HEK293 (cell line): Measurements from ENCODE around the gene FCHO1.

Experiments
- CTCF ChIA-PET: fragments of 350-600 bp; formaldehyde crosslinking; extraction: SDS; loops from one replicate; lab custom pipeline; 2021; ENCODE audit warnings: antibody characterized with exemption; lab: Yijun Ruan, JAX
- POLR2A ChIA-PET: fragments of 300-600 bp; formaldehyde crosslinking; extraction: SDS; loops from one replicate; lab custom pipeline; 2020; ENCODE audit warnings: antibody characterized with exemption, inconsistent platforms; lab: Yijun Ruan, JAX
- H3K27ac ChIP-seq: fragments of 200-500 bp; sonication (Bioruptor generic); 2 replicates; pipeline ENCODE4 v1.5.1; 2014; ENCODE audit warnings: low read depth, low read length, control low read depth, inconsistent platforms; ENCODE audit errors: extremely low read depth
- H3K36me3 ChIP-seq, 2 experiments: fragments of 200-500 bp in 1 of 2; sonication (Bioruptor generic) in 1 of 2; 1 replicate in 1 of 2; 2 replicates in 1 of 2; pipeline ENCODE4 v1.5.1; 2014 to 2017; ENCODE audit warnings: inconsistent platforms in 2 of 2, low read length in 2 of 2; ENCODE audit not compliant: control insufficient read depth in 2 of 2, insufficient read depth in 1 of 2
- H3K4me1 ChIP-seq: fragments of 200-500 bp; sonication (Bioruptor generic); 2 replicates; pipeline ENCODE4 v1.5.1; 2014; ENCODE audit warnings: mild to moderate bottlenecking, low read length, inconsistent platforms; ENCODE audit not compliant: control insufficient read depth, insufficient read depth
- H3K4me3 ChIP-seq: 2 replicates; pipeline ENCODE4 v1.5.1; 2011; ENCODE audit warnings: low read depth, mild to moderate bottlenecking, control low read depth, low read length, moderate library complexity
- H3K9me3 ChIP-seq: fragments of 200-500 bp; sonication (Bioruptor generic); 2 replicates; pipeline ENCODE4 v1.5.1; 2014; ENCODE audit warnings: low read depth, low read length, inconsistent platforms; ENCODE audit not compliant: control insufficient read depth, insufficient read depth
- BCL11B ChIP-seq: fragments of 450-650 bp; formaldehyde crosslinking; IDR thresholded peaks from 2 replicates; pipeline ENCODE4 v1.5.1; 2016; ENCODE audit warnings: low read depth, missing biosample characterization, missing genetic modification characterization
- SP2 ChIP-seq: fragments of 450-650 bp; formaldehyde crosslinking; IDR thresholded peaks from 2 replicates; pipeline ENCODE4 v1.5.1; 2016; ENCODE audit warnings: missing biosample characterization, missing genetic modification characterization
- SP3 ChIP-seq: fragments of 450-650 bp; formaldehyde crosslinking; IDR thresholded peaks from 2 replicates; pipeline ENCODE4 v1.5.1; 2016; ENCODE audit warnings: missing biosample characterization, missing genetic modification characterization
- ZBTB7A ChIP-seq: fragments of 450-650 bp; formaldehyde crosslinking; IDR thresholded peaks from 2 replicates; pipeline ENCODE4 v1.5.1; 2016; ENCODE audit warnings: low read depth, missing biosample characterization, missing genetic modification characterization
- ZNF600 ChIP-seq: fragments of 450-650 bp; formaldehyde crosslinking; IDR thresholded peaks from 2 replicates; pipeline ENCODE4 v1.5.1; 2016; ENCODE audit warnings: missing biosample characterization, missing genetic modification characterization
- ZNF621 ChIP-seq: fragments of 450-650 bp; formaldehyde crosslinking; IDR thresholded peaks from 2 replicates; pipeline ENCODE4 v1.5.1; 2017; ENCODE audit warnings: missing biosample characterization, missing genetic modification characterization
- ZNF629 ChIP-seq: fragments of 450-650 bp; formaldehyde crosslinking; IDR thresholded peaks from 2 replicates; pipeline ENCODE4 v1.5.1; 2017; ENCODE audit warnings: missing biosample characterization, missing genetic modification characterization
- ZNF654 ChIP-seq: fragments of 450-650 bp; formaldehyde crosslinking; IDR thresholded peaks from 2 replicates; pipeline ENCODE4 v1.5.1; 2016; ENCODE audit warnings: low read depth, missing biosample characterization, missing genetic modification characterization
- TF ChIP-seq, protein P1 (sequence below): fragments of 450-650 bp; formaldehyde crosslinking; IDR thresholded peaks from 2 replicates; pipeline ENCODE4 v1.5.1; 2016; ENCODE audit warnings: missing biosample characterization, missing genetic modification characterization
- TF ChIP-seq, protein P2 (sequence below): fragments of 450-650 bp; formaldehyde crosslinking; IDR thresholded peaks from 2 replicates; pipeline ENCODE4 v1.5.1; 2016; ENCODE audit warnings: missing biosample characterization, missing genetic modification characterization

FCHO1 gene, protein sequence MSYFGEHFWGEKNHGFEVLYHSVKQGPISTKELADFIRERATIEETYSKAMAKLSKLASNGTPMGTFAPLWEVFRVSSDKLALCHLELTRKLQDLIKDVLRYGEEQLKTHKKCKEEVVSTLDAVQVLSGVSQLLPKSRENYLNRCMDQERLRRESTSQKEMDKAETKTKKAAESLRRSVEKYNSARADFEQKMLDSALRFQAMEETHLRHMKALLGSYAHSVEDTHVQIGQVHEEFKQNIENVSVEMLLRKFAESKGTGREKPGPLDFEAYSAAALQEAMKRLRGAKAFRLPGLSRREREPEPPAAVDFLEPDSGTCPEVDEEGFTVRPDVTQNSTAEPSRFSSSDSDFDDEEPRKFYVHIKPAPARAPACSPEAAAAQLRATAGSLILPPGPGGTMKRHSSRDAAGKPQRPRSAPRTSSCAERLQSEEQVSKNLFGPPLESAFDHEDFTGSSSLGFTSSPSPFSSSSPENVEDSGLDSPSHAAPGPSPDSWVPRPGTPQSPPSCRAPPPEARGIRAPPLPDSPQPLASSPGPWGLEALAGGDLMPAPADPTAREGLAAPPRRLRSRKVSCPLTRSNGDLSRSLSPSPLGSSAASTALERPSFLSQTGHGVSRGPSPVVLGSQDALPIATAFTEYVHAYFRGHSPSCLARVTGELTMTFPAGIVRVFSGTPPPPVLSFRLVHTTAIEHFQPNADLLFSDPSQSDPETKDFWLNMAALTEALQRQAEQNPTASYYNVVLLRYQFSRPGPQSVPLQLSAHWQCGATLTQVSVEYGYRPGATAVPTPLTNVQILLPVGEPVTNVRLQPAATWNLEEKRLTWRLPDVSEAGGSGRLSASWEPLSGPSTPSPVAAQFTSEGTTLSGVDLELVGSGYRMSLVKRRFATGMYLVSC

DNA sequence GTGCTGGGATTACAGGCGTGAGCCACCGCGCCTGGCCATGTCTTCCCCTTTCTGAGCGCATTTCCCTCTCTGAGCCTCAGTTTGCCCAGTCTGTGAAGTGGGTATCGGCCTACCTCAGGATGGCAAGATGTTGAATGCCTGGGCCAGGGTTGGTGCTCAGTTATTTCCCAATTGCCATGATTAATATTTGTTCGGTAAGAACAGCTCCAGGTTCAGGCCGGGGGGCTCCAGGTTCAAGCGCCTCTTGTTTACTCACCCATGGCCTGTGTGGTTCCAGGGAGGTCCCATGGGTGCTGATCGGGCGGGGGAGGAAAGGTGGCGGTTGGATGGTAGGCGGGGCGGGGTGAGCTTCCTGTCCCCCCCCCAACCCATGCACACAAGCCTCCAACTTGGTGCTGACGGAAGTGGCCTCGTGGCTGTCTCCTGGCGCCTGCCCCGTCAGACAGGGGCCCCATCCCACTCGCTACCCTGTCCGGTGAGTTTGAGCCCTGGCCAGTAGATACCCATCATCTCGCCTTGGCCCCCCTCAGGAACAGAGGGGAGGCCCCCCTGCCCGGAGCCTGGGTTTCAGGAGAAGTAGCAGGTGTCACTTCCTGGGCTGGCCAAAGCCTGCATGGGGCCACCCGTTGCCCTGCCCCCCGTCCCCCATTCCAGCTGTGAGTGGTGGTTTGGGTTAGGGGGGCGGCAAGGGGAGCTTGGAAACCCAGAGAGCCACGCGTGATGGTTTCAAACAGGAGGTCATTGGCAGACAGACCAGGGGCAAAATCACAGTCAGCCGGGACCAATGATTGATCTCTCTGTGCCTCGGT, at the start of gene FCHO1:
TSS of gene FCHO1 (plus strand) at position 375 of the 809 bp plus-strand sequence. CDS start 3,688 bp downstream, outside the sequence.
- Histone ChIP-seq H3K4me1 (no peaks in the 10 kb centered on the region), H3K36me3 (no peaks in the 10 kb centered on the region), H3K27ac (no peak within 1 kb of the TSS), H3K9me3 (no peaks in the 10 kb centered on the region), H3K4me3 (no peak within 1 kb of the TSS)
- ChIA-PET POLR2A (no interaction called here), CTCF (no interaction called here)
- TF ChIP-seq ZNF621 (tag by site-specific recombination) (no peak), ZBTB7A (tag by site-specific recombination) (no peak), BCL11B (tag by site-specific recombination) (no peak)

DNA sequence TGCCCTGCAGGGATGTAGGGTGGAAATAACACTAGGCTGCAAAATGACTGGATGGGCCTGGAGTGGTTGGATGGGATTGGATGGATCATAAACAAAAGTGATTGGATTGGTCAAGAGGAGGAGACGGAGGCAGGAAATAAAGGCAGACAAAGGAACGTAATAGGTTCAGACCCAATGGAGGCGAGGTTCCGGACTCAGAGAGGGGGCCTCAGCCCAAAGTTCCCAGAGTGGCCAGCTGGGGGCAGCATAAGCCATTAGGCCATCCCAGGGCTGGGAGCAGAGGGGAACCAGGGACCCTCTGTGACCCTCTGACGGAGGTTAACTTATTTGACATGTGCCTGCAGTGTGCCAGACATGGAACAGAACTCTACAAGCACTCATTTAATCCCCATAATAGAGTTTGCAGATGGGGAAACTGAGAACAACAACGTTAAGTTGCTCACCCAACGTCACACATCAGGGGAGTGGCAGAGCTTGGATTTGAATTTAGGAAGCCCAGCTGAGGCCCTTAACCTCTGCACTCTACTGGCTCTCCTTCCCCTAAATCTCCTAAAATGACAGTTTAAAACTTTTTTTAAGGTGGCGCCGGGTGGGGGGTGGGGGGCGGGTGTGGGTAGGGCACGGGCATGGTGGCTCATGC, 47.3 kb upstream of the FCHO1 start:
- CTCF ChIA-PET, result interaction anchor here (0.6 to 3.5 kb wide), 16 partner anchors 11 to 913 kb away, joined by 3 to 22 read pairs (median 4); no protein-coding TSS in a partner anchor
- Histone ChIP-seq H3K36me3 (no peaks in the 10 kb centered on the region), H3K4me3 (no peak overlapping the region), H3K27ac (no peak overlapping the region)
- POLR2A ChIA-PET, result interaction anchor here (1.7 kb wide), 1 partner anchor 11 kb away, joined by 5 read pairs; no protein-coding TSS in a partner anchor
- peak; percentile 52 for TF ChIP-seq ZNF654 (tag by site-specific recombination)
- TF ChIP-seq SP2 (tag by site-specific recombination), result peak; percentile 39; the same call in 1 of the 2 replicates
- TF ChIP-seq ZNF629 (tag by site-specific recombination), result no peak
- 0 out of 2 replicates have a peak, but pooled peaks have one; percentile 39 for TF ChIP-seq ZNF600 (tag by site-specific recombination)
- TF ChIP-seq SP3 (tag by site-specific recombination), result no peak
- TF ChIP-seq, protein P1, sequence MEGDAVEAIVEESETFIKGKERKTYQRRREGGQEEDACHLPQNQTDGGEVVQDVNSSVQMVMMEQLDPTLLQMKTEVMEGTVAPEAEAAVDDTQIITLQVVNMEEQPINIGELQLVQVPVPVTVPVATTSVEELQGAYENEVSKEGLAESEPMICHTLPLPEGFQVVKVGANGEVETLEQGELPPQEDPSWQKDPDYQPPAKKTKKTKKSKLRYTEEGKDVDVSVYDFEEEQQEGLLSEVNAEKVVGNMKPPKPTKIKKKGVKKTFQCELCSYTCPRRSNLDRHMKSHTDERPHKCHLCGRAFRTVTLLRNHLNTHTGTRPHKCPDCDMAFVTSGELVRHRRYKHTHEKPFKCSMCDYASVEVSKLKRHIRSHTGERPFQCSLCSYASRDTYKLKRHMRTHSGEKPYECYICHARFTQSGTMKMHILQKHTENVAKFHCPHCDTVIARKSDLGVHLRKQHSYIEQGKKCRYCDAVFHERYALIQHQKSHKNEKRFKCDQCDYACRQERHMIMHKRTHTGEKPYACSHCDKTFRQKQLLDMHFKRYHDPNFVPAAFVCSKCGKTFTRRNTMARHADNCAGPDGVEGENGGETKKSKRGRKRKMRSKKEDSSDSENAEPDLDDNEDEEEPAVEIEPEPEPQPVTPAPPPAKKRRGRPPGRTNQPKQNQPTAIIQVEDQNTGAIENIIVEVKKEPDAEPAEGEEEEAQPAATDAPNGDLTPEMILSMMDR (tag by site-specific recombination), result peak; percentile 27; the same call in 1 of the 2 replicates
- TF ChIP-seq, all 188 proteins: peak for 4
- no peaks in the 10 kb centered on the region for H3K4me1 ChIP-seq
- no peaks in the 10 kb centered on the region for H3K9me3 ChIP-seq

DNA sequence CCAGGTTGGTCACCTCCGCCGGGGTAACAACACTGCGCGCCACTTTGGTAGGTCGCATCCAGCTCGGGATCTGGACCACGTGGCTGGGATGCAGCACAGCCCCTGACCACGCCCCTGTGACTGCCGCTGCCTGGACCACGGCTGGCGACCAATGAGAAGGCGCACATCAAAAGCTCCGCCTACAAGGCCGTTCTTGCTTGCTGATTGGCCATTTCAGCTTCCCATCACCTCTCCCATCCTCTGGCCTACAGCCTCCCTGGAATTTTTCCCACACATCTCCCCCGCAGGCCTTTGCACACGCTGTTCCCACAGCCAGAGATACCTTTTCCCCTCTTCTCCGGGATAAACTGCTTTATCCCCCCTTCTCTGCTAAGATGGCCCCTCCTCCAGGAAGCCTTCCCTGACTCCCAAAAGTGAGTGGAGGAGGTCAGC, 44.5 kb upstream of the FCHO1 start:
- CTCF ChIA-PET, result interaction anchor here (1.2 to 3.5 kb wide), 4 partner anchors 9 to 149 kb away, joined by 3 to 13 read pairs (median 4); no protein-coding TSS in a partner anchor
- TF ChIP-seq, protein P2, sequence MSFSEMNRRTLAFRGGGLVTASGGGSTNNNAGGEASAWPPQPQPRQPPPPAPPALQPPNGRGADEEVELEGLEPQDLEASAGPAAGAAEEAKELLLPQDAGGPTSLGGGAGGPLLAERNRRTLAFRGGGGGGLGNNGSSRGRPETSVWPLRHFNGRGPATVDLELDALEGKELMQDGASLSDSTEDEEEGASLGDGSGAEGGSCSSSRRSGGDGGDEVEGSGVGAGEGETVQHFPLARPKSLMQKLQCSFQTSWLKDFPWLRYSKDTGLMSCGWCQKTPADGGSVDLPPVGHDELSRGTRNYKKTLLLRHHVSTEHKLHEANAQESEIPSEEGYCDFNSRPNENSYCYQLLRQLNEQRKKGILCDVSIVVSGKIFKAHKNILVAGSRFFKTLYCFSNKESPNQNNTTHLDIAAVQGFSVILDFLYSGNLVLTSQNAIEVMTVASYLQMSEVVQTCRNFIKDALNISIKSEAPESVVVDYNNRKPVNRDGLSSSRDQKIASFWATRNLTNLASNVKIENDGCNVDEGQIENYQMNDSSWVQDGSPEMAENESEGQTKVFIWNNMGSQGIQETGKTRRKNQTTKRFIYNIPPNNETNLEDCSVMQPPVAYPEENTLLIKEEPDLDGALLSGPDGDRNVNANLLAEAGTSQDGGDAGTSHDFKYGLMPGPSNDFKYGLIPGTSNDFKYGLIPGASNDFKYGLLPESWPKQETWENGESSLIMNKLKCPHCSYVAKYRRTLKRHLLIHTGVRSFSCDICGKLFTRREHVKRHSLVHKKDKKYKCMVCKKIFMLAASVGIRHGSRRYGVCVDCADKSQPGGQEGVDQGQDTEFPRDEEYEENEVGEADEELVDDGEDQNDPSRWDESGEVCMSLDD (tag by site-specific recombination), result no peak
- TF ChIP-seq SP2 (tag by site-specific recombination), result peak; percentile 41

More for the DNA sequence above, 44.5 kb upstream of the FCHO1 start:
- POLR2A ChIA-PET, result interaction anchor here (0.6 kb wide), 1 partner anchor 948 kb away, joined by 7 read pairs; no protein-coding TSS in a partner anchor
- Histone ChIP-seq H3K4me3 (no peak overlapping the region), H3K27ac (no peak overlapping the region), H3K9me3 (no peaks in the 10 kb centered on the region), H3K36me3 (no peaks in the 10 kb centered on the region), H3K4me1 (no peaks in the 10 kb centered on the region)
